Measurements from ENCODE around the gene NCAM2. TPM values are rescaled to one million over a fixed set of nuclear protein-coding genes. Genes with fewer than 3 reads are reported as not detected.

NCAM2 gene
- total RNA-seq, 4 donors from 2014 or later = 0.96 to 1.6 TPM; not detected in 2

DNA sequence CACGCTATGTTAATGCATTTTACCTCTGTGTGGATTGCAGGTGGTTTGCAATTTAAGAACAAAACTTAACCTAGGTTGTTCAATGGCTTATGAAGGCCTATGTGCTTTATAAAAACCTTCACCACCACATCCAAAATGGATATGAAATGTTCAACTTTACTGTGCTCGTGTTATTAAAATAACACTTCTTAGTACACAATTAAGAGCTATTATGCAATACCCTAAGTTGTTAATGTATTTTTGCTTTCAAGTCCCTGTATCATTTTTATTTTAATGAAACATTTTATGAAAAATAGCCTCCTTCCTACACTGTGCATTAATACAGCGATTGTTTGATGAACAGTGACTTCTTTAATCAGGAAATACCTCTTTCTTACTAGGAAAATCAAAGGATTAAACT, 12.0 kb downstream of the NCAM2 start:
- intact Hi-C loops (cut with DNase I; ENCODE audit: low total_unique reads) = no loop called here
- WGBS, 2 donors (ENCODE audit: low coverage in 1 of 2) = 67 to 74% methylated on average over 3 of the region's 3 CpGs
- DNase-seq = no peak

DNA sequence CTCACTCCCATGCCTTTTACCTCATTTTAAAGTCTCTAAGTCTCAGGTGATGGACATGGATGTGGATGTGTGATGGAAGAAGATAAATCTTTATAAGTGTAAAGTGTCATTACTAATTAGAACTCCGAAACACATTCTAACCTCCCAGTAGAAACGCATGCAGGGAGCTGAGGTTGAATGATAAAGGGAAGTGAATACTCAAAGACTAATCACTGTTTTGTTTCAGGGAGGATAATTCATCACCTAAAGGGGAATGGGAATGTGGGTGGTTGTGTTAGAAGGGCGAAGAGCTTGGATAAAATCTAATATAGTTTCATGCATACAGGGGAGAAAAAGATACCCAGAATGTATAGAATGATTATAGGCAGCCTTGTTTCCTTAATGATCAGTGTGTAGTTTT, 12.5 kb downstream of the NCAM2 start:
- no peaks in the 10 kb centered on the region for H3K27me3 ChIP-seq
- no peaks in the 10 kb centered on the region for H3K36me3 ChIP-seq
- H3K27ac ChIP-seq = no peak overlapping the region
- intact Hi-C loops (cut with DNase I; ENCODE audit: low total_unique reads) (no loop called here), in situ Hi-C loops (cut with MboI; ENCODE audit: low pct_ligation_motif_present in 1 of 4, low pct_unique_long_range_greater_than_20kb in 1 of 4, low sequenced_read_pairs in 3 of 4) (loop anchor here in 1 of 4 donors (25.0 kb wide), 1 partner anchor 1777 kb away; no protein-coding TSS in a partner anchor)
- no peaks in the 10 kb centered on the region for H3K4me1 ChIP-seq
- no peak overlapping the region for H3K4me3 ChIP-seq
- H3K9me3 ChIP-seq = no peaks in the 10 kb centered on the region
- no peak for TF ChIP-seq POLR2AphosphoS5 (IDR thresholded peaks at IDR 0.05)
- no peak for TF ChIP-seq EP300 (IDR thresholded peaks at IDR 0.05; ENCODE audit: low read depth)
- TF ChIP-seq, protein P1, sequence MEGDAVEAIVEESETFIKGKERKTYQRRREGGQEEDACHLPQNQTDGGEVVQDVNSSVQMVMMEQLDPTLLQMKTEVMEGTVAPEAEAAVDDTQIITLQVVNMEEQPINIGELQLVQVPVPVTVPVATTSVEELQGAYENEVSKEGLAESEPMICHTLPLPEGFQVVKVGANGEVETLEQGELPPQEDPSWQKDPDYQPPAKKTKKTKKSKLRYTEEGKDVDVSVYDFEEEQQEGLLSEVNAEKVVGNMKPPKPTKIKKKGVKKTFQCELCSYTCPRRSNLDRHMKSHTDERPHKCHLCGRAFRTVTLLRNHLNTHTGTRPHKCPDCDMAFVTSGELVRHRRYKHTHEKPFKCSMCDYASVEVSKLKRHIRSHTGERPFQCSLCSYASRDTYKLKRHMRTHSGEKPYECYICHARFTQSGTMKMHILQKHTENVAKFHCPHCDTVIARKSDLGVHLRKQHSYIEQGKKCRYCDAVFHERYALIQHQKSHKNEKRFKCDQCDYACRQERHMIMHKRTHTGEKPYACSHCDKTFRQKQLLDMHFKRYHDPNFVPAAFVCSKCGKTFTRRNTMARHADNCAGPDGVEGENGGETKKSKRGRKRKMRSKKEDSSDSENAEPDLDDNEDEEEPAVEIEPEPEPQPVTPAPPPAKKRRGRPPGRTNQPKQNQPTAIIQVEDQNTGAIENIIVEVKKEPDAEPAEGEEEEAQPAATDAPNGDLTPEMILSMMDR (IDR thresholded peaks at IDR 0.05) = no peak
- no peak for TF ChIP-seq POLR2A (IDR thresholded peaks at IDR 0.05)
- no peak for DNase-seq
- 63 to 81% methylated on average over 3 of the region's 3 CpGs for WGBS, 2 donors (ENCODE audit: low coverage in 1 of 2)

More for the DNA sequence above, 12.0 kb downstream of the NCAM2 start:
- H3K9me3 ChIP-seq = no peaks in the 10 kb centered on the region
- in situ Hi-C loops (cut with MboI; ENCODE audit: low pct_ligation_motif_present in 1 of 4, low pct_unique_long_range_greater_than_20kb in 1 of 4, low sequenced_read_pairs in 3 of 4) = loop anchor here in 1 of 4 donors (25.0 kb wide), 1 partner anchor 1777 kb away; no protein-coding TSS in a partner anchor
- H3K27me3 ChIP-seq = no peaks in the 10 kb centered on the region
- H3K27ac ChIP-seq = no peak overlapping the region
- no peaks in the 10 kb centered on the region for H3K36me3 ChIP-seq
- TF ChIP-seq, protein P1 (IDR thresholded peaks at IDR 0.05) = no peak
- TF ChIP-seq POLR2AphosphoS5 (IDR thresholded peaks at IDR 0.05) (no peak), POLR2A (IDR thresholded peaks at IDR 0.05) (no peak), EP300 (IDR thresholded peaks at IDR 0.05; ENCODE audit: low read depth) (no peak)
- H3K4me3 ChIP-seq = no peak overlapping the region
- H3K4me1 ChIP-seq = no peaks in the 10 kb centered on the region

DNA sequence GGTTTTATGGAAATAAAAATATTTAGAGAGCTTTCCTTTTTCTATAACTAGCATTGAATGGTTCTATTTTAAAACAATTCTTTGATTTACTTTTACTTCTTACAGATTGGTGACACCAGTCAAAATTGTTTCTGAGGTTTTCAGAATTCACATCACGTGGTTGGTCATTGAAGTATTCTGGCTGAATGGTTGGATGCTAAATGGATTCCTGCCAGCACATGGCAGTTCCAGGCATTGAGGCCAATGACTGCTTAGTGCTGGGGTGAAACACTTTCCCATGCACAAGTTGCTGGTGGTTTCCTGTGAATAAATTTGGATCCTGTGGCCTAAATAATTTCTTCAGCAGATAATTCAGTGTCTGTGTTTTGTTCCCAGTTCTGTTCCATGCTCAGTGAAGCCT, 20.6 kb downstream of the NCAM2 start:
- intact Hi-C loops (cut with DNase I; ENCODE audit: low total_unique reads) (no loop called here), in situ Hi-C loops (cut with MboI; ENCODE audit: low pct_ligation_motif_present in 1 of 4, low pct_unique_long_range_greater_than_20kb in 1 of 4, low sequenced_read_pairs in 3 of 4) (loop anchor here in 1 of 4 donors (25.0 kb wide), 1 partner anchor 1768 kb away; no protein-coding TSS in a partner anchor)
- WGBS, 2 donors (ENCODE audit: low coverage in 1 of 2) = 14 to 15% methylated on average over 1 of the region's 1 CpG

DNA sequence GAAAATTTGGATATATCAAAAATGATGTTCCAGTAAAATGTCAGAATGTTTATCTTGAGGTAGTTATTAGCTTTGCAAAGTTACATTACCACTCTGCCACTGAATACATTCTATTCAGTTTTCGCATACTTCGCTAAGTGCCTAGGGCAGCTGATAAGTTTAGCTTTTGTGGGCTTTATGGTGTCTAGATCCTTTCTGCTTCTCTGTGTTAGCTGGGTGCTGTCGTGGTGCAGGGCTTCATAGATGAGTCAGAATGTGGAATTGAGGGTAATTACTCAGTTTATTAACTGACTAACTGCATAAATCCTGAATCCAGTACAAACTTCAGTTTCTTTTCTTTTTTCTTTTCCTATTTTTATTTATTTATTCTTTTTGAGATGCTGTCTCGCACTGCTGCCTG, 21.5 kb downstream of the NCAM2 start:
- DNase-seq = no peak
- no peak overlapping the region for H3K4me3 ChIP-seq
- TF ChIP-seq POLR2A (IDR thresholded peaks at IDR 0.05) (no peak), POLR2AphosphoS5 (IDR thresholded peaks at IDR 0.05) (no peak), EP300 (IDR thresholded peaks at IDR 0.05; ENCODE audit: low read depth) (no peak)
- TF ChIP-seq, protein P1 (IDR thresholded peaks at IDR 0.05) = no peak
- in situ Hi-C loops (cut with MboI; ENCODE audit: low pct_ligation_motif_present in 1 of 4, low pct_unique_long_range_greater_than_20kb in 1 of 4, low sequenced_read_pairs in 3 of 4) (loop anchor here in 1 of 4 donors (25.0 kb wide), 1 partner anchor 1768 kb away; no protein-coding TSS in a partner anchor), intact Hi-C loops (cut with DNase I; ENCODE audit: low total_unique reads) (no loop called here)
- H3K27me3 ChIP-seq = no peaks in the 10 kb centered on the region
- WGBS, 2 donors (ENCODE audit: low coverage in 1 of 2) = 70 to 76% methylated on average over 3 to 4 of the region's 4 CpGs
- H3K27ac ChIP-seq = no peak overlapping the region
- H3K4me1 ChIP-seq = no peaks in the 10 kb centered on the region
- H3K36me3 ChIP-seq = peaks cover 0 to 1% (median 0%) of the 10 kb centered on the region in 4 donors
- no peaks in the 10 kb centered on the region for H3K9me3 ChIP-seq

More for the DNA sequence above, 20.6 kb downstream of the NCAM2 start:
- Histone ChIP-seq H3K27me3 (no peaks in the 10 kb centered on the region), H3K4me1 (no peaks in the 10 kb centered on the region), H3K4me3 (no peak overlapping the region), H3K36me3 (peaks cover 0 to 1% (median 0%) of the 10 kb centered on the region in 4 donors), H3K27ac (no peak overlapping the region), H3K9me3 (no peaks in the 10 kb centered on the region)
- DNase-seq = no peak
- no peak for TF ChIP-seq EP300 (IDR thresholded peaks at IDR 0.05; ENCODE audit: low read depth)
- TF ChIP-seq POLR2AphosphoS5 (IDR thresholded peaks at IDR 0.05) = no peak
- TF ChIP-seq, protein P1 (IDR thresholded peaks at IDR 0.05) = no peak
- no peak for TF ChIP-seq POLR2A (IDR thresholded peaks at IDR 0.05)
